GM12873 (cell line): ENCODE results near the gene GALNTL6.

Source experiments
- TF ChIP-seq, protein P1 (sequence below): IDR thresholded peaks from 2 replicates; pipeline ENCODE4 v1.5.1; 2012; ENCODE audit warnings: low read depth, mild to moderate bottlenecking, moderate library complexity, low read length, control low read depth; ENCODE audit not compliant: insufficient read depth; ENCODE audit errors: missing control alignments

The GALNTL6 gene

DNA sequence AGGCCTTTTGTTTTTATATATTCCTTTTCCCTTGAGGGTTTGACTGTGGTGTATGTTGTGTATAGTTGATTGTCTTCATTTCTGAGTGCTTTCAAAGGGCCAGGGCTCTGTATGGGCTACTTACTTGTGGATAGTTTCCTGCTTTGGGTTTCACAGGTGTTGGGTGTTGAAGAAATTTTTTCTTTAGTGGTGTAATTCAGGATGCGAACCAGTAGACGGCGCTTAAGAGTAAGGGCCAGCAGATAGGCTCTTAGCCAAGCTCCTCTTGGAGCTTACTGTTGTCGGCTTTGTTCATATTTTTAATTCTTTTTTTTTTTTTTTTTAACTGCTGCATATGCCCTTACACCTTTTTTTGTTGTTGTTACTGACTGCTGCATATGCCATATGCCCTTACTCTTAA, 1079.1 kb downstream of the GALNTL6 start:
- TF ChIP-seq, protein P1, sequence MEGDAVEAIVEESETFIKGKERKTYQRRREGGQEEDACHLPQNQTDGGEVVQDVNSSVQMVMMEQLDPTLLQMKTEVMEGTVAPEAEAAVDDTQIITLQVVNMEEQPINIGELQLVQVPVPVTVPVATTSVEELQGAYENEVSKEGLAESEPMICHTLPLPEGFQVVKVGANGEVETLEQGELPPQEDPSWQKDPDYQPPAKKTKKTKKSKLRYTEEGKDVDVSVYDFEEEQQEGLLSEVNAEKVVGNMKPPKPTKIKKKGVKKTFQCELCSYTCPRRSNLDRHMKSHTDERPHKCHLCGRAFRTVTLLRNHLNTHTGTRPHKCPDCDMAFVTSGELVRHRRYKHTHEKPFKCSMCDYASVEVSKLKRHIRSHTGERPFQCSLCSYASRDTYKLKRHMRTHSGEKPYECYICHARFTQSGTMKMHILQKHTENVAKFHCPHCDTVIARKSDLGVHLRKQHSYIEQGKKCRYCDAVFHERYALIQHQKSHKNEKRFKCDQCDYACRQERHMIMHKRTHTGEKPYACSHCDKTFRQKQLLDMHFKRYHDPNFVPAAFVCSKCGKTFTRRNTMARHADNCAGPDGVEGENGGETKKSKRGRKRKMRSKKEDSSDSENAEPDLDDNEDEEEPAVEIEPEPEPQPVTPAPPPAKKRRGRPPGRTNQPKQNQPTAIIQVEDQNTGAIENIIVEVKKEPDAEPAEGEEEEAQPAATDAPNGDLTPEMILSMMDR, result peak; percentile 81

DNA sequence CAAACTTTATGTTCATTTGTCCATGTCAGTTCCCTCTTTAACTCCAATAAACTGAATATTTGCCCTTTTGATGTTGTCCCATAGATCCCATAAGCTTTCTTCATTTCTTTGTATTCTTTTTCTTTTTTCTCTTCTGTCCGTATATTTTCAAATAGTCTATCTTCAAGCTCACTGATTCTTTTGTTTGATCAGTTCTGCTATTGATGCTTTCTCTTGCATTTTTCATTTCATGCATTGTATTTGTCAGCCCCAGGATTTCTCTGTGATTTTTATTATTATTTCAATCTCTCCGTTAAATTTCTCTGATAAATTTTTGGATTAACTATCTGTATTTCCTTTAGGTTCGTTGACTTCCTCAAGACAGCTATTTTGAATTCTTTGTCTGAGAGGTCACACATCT, 1082.5 kb downstream of the GALNTL6 start:
- TF ChIP-seq, protein P1, result no peak

DNA sequence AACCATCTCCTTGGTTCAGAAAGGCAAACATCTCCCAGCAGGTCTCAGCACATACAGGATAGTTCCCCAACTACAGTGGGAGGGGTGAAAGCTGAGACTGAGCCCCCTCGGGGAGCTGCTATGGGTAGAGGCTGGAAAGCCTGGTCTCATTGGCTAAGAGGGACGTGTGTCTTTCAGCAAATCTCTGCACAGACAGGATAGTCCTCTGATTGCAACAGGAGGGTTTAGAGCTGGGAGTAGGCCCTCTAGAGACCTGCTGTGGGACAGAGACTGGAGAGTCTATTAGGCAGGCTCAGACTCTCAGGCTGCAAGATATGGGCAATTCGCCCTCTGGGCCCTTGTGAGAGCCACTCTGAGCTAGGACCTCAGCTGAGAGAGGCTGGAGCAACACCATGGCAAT, 1083.8 kb downstream of the GALNTL6 start:
- TF ChIP-seq, protein P1, result no peak

DNA sequence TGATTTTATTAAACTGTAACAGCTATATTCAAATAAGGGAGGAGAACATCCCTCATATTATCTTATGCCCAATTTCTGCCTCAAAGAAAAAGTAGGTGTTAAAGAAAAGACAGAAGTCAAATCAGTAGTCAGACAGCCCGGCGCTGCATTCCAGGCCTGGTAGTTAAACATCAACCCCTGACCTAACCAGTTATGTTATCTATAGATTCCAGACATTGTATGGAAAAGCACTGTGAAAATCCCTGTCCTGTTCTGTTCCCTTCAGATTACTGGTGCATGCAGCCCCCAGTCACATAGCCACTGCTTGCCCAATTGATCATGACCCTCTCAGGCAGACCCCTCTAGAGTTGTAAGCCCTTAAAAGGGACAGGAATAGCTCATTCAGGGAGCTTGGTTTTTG, 1085.5 kb downstream of the GALNTL6 start:
- TF ChIP-seq, protein P1, result no peak

DNA sequence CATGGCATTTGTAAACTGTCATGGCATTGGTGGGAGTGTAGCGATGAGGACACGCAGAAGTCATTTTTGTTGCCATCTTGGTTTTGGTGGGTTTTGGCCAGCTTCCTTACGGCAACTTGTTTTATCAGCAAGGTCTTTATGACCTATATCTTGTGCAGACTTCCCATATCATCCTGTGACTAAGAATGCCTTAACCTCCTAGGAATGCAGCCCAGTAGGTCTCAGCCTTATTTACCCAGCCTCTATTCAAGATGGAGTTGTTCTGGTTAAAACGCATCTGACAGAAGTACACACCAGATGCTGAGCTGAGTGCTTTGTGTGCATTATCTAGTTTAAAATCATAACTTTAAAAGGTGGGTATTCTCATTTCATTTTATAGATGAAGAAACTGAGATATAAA, 1086.7 kb downstream of the GALNTL6 start:
- TF ChIP-seq, protein P1, result no peak

DNA sequence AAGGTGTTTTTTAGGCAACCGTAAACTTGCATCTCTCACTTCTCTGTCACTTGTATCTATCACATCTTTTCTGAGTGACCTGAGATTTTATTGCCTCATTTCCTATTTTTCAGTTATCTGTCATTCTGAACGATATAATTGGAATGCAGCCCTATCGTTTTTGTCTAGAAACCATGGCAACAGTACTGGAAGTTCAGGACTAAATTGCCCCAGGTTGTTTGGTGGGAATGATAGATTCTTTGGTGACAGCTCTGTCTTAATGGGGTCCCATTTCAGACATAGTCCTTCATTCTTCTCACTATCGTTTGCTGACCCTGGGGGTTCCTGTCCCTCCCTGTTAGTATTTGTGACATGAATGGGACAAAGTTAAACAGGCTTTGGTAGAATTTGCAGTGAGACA, 1087.7 kb downstream of the GALNTL6 start:
- TF ChIP-seq, protein P1, result no peak

DNA sequence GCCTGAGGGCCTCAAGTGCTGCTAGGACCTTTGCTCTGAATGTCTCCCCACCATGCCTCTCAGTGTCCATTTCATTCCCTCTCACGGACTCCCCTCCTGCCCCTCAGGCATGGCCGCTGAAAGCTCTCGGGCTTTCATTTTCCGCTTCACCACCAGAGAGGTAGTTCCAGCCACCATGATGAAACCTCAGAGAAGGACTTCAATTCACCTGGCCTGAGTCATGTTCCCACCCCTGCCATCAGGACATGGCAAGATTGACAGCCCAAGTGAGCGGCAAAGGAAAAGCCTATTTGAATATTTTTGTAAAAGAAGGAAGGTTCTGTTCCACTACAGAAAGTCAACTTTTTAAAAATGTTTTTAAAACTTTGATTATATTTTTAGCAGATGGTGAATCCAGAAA, 1106.1 kb downstream of the GALNTL6 start:
- TF ChIP-seq, protein P1, result no peak
